ENCODE results near the gene CLEC3B.
"Not testable (repeated sequence)": the region's sequence is repeated elsewhere in the genome, so short reads cannot be mapped to it uniquely, and the experiment has no call there.

CLEC3B gene

GRCh38 chr3:45035441-45036301 lies 9.6 kb downstream of the CLEC3B start:
- no peak for DNase-seq (ENCODE audit: low read depth, low spot score)

GRCh38 chr3:45037720-45038455 lies 11.8 kb downstream of the CLEC3B start:
- DNase-seq (ENCODE audit: low read depth, low spot score), result peak; percentile 73

GRCh38 chr3:45041666-45042065 lies 15.6 kb downstream of the CLEC3B start:
- DNase-seq (ENCODE audit: low read depth, low spot score), result no peak

GRCh38 chr3:45042162-45042561 lies 16.1 kb downstream of the CLEC3B start:
- no peak for DNase-seq (ENCODE audit: low read depth, low spot score)

GRCh38 chr3:45043728-45044299 lies 17.7 kb downstream of the CLEC3B start:
- DNase-seq (ENCODE audit: low read depth, low spot score), result no peak

GRCh38 chr3:45048244-45048643 lies 22.1 kb downstream of the CLEC3B start:
- no peak for DNase-seq (ENCODE audit: low read depth, low spot score)

- no peak for DNase-seq (ENCODE audit: low read depth, low spot score)
Observed at GRCh38 chr3:45049807-45050206, 23.7 kb downstream of the CLEC3B start.

- no peak for DNase-seq (ENCODE audit: low read depth, low spot score)
Observed at GRCh38 chr3:45051685-45052084, 25.6 kb downstream of the CLEC3B start.

GRCh38 chr3:45053805-45054195 lies 27.7 kb downstream of the CLEC3B start:
- DNase-seq (ENCODE audit: low read depth, low spot score), result not testable (repeated sequence)

GRCh38 chr3:45054196-45054857 lies 28.2 kb downstream of the CLEC3B start:
- no peak for DNase-seq (ENCODE audit: low read depth, low spot score)

GRCh38 chr3:45055032-45055410 lies 28.9 kb downstream of the CLEC3B start:
- DNase-seq (ENCODE audit: low read depth, low spot score), result no peak

- DNase-seq (ENCODE audit: low read depth, low spot score), result no peak
Observed at GRCh38 chr3:45055411-45056143, 29.5 kb downstream of the CLEC3B start.

GRCh38 chr3:45056608-45057301 lies 30.7 kb downstream of the CLEC3B start:
- no peak for DNase-seq (ENCODE audit: low read depth, low spot score)

GRCh38 chr3:45057557-45057956 lies 31.5 kb downstream of the CLEC3B start:
- DNase-seq (ENCODE audit: low read depth, low spot score), result no peak

GRCh38 chr3:45059132-45059531 lies 33.0 kb downstream of the CLEC3B start:
- no peak for DNase-seq (ENCODE audit: low read depth, low spot score)

GRCh38 chr3:45060165-45060892 lies 34.2 kb downstream of the CLEC3B start:
- DNase-seq (ENCODE audit: low read depth, low spot score), result no peak

- no peak for DNase-seq (ENCODE audit: low read depth, low spot score)
Observed at GRCh38 chr3:45062697-45063070, 36.6 kb downstream of the CLEC3B start.

GRCh38 chr3:45064512-45065372 lies 38.6 kb downstream of the CLEC3B start:
- DNase-seq (ENCODE audit: low read depth, low spot score), result no peak

GRCh38 chr3:45065373-45065720 lies 39.2 kb downstream of the CLEC3B start:
- no peak for DNase-seq (ENCODE audit: low read depth, low spot score)
